ENCODE results near the gene MLN.

The MLN gene

DNA sequence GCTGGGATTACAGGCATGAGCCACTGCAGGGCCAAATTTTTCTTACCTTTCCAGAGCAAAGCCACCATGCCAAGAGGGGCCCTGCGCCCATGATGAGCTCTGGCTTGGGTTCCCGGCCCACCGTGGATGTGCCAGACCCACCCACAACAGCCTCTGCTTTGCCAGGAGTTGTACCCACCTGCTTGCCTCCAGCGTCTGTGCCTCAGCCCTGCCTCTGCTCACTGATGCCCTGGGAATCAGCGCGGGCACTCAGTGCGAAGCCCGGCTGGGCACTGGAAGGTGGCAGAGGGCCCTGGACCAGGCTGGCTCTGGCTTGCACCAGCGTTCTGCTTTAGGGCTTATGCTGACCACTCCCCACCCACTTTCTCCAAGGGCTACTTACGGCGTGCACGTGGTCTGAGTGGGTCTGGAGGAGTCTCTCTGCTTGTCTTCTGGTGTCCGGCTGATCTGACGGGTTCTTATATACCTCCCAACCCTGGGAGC lies at the start of gene MLN:
Gene MLN (minus strand): TSS at position 433 of the 483 bp plus-strand sequence. CDS start 2,840 bp downstream, outside the sequence.
- DNase-seq, result no peak

DNA sequence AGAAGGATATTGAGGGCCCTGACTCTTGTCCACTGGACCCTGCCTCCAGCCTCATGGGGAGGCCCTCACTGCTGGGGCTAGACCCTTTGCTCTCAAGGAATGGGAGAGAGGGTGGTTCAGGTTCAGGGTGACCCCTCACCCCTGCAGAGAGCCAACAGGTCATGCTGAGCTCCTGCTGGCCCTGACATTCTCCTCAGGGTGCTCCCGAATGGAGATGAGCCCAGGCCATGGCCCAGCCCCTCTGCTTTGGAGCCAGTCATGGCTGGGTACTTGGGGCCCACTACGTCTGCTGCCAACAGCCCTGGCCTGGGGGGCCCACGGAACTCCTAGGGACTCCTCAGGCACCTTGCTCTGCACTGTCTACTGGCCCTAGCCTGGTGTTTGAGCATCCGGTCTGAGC lies 49.2 kb upstream of the MLN start:
- DNase-seq, result no peak

GRCh38 chr6:33851959-33852358 lies 48.2 kb upstream of the MLN start:
- peak; percentile 71 for DNase-seq

DNA sequence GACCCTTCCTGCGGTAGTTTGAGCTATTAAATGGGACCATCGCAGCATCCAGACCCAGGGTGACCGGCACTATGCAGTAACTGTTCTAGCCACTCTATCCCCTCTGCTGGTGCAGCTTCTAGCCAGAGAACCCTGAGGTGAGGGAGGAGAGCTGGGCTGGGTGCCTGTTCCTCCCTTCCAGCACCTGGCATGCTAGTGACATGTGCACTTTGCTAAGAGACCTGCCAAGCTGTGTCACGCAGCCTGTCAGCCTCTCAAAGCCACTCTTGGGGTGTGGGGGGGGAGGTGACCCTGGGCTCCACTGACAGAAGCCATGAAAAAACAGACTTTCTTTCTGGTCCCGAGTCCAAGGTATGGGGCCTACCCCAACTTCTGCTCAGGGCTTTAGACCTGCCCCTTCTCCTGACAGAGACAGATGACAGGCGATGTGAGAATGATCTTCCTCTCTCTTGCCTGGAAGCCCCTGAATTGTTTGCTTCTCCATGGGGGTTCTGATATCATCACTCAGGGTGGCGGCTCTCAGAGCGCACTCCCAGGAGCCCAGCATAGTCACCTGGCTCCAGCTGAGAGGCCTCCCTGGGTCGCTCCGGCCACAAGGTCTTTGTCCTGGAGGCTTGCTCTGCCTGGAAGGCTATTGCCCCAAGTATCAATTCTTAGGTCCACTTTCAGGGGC lies 47.2 kb upstream of the MLN start:
- no peak for DNase-seq

GRCh38 chr6:33850296-33850695 lies 46.5 kb upstream of the MLN start:
- no peak for DNase-seq

DNA sequence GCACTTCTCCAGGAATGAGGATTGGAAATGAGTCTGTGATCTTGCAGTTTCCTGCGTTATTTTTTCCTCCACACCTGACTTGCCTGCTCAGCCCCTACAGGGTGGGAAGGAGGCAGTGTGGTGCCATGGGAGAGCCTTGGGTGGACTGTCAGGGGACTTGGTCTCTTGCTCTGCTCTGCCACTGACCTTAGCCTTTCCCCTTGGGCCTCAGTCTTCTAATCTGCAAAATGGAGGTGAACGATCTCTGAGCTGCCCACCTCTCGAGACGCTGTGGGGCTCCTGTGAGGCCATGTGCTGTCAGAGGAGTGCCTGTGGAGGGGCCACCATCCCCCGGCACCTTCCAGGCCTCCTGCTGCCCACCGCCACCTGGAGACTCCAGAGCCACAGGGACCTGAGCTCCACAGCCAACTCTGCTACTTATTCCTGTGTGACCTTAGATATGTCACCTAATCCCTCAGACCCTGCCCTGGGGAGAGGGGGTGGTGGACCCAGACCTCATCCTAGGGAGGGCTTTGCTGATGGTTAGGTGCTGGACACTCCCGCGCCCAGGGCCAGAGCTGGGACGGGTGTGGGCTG lies 45.8 kb upstream of the MLN start:
- no peak for DNase-seq

DNA sequence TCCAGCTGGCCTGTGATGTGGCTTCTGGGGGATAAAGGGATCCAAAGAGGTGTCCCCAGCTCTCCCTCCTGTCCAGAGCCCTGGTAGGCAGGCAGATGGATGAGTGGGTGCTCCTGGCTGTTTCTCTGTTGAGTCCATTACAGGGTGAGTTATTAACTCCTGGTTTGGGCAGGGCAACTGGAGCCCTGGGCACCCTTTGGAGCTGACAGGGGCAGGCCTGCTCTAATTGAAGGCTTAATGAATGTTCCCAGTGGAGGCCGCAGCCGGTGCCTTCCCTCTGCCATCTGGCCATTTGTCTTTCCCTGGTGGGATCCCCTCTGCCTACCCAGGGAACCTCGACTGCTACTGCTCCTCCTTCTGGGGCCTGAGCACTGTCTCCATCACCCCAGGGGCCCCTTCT lies 44.7 kb upstream of the MLN start:
- DNase-seq, result no peak

GRCh38 chr6:33847867-33848266 lies 44.1 kb upstream of the MLN start:
- DNase-seq, result no peak

DNA sequence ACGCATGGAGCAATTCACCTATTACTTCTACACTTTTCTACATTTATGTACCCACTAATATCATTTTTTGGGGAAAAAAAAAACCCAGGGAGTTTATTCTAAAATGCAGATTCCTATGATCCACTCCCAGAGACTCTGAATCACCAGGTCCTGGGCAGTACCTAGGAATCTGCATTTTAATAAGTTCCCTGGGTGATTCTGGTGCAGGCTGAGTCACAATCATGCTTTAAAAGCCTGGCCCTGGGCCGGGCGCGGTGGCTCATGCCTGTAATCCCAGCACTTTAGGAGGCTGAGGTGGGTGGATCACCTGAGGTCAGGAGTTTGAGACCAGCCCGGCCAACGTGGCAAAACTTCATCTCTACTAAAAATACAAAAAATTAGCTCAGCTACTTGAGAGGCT lies 43.3 kb upstream of the MLN start:
- no peak for DNase-seq

- DNase-seq, result no peak
These were observed 42.4 kb upstream of the MLN start for GRCh38 chr6:33846226-33846625.

- no peak for DNase-seq
These were observed 41.4 kb upstream of the MLN start for GRCh38 chr6:33845031-33845745.

- no peak for DNase-seq
These were observed 39.6 kb upstream of the MLN start for GRCh38 chr6:33843131-33844121.

DNA sequence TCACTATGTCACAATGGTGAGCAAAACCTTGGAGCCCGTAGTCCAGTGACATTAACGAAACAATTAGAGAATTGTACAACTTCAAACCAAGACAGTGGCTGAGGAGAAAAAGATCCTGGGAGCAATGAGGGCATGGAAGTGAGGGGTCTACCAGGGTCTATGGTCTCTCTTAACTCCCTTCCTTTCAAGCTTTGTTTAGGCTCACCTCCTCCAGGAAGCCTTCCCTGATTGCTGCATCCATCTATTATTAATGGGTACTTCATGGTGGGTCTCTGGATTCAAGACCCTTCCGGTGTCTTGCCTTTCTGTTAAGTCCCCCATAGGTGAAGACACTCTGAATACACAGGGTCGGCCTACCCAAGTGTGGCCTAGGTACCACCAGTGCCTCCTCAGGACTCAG lies 38.1 kb upstream of the MLN start:
- no peak for DNase-seq

GRCh38 chr6:33841070-33841469 lies 37.3 kb upstream of the MLN start:
- no peak for DNase-seq

GRCh38 chr6:33840048-33840926 lies 36.5 kb upstream of the MLN start:
- DNase-seq, result peak; percentile 85

GRCh38 chr6:33839399-33840047 lies 35.7 kb upstream of the MLN start:
- no peak for DNase-seq

DNA sequence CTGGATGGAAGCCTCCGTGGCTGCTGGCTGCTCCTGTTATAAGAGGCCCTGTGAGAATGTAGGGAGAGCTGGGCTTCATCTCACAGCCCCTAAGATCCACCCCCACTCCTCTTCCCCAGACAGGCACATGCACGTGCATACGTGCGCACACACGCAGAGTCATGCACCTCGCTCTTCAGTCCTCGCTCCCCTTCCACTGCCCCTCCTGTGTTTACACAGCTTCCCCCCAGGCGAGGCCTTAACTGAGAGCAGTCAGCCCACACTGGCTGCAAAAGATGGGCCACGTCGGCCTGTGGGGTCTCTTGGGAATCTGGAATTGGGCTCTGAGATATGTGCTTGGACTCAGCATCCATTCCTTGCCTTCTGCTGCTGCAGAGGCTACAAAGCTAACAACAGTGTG lies 35.2 kb upstream of the MLN start:
- DNase-seq, result no peak

GRCh38 chr6:33837971-33838665 lies 34.3 kb upstream of the MLN start:
- DNase-seq, result no peak

GRCh38 chr6:33836806-33837469 lies 33.1 kb upstream of the MLN start:
- no peak for DNase-seq
